GM19099 (cell line): ENCODE results near the gene ARL6IP5.

ENCODE experiments used
- POLR2A ChIP-seq: IDR thresholded peaks from 3 replicates; pipeline ENCODE4 v1.6.1; 2011; ENCODE audit warnings: low read depth; ENCODE audit not compliant: insufficient read length; ENCODE audit errors: extremely low read depth

The ARL6IP5 gene

GRCh38 chr3:69120879-69121464 lies 36.2 kb downstream of the ARL6IP5 start:
- no peak for TF ChIP-seq POLR2A

- no peak for TF ChIP-seq POLR2A
These were observed 36.8 kb downstream of the ARL6IP5 start for GRCh38 chr3:69121513-69121912.

DNA sequence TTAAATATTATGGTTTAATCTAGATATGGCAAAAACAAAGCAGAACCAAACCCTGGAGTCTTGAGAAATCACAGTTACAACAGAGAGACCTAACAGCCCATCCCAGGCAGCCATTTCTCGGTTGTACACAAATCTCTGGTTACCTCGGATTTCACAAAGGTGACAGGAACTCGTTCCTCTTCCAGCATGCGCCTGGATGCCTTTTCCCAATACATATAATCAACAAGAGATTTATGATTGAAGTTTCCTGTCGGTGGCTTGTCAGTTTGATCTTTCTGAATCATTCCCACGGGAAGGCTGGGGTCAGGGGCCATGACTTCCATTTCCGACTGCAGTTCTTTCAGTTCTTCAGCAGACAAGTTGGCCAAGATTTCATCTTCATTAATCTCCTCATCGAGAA lies 37.2 kb downstream of the ARL6IP5 start:
- TF ChIP-seq POLR2A, result no peak

- TF ChIP-seq POLR2A, result no peak
These were observed 37.7 kb downstream of the ARL6IP5 start, which contains the start of gene LMOD3 for GRCh38 chr3:69122403-69122802. TSS of gene LMOD3 (minus strand) at chr3:69122595. CDS start at chr3:69122386, 209 bp downstream.

GRCh38 chr3:69126216-69126615 lies 41.5 kb downstream of the ARL6IP5 start:
- no peak for TF ChIP-seq POLR2A

GRCh38 chr3:69126999-69127398 lies 42.3 kb downstream of the ARL6IP5 start:
- no peak for TF ChIP-seq POLR2A

DNA sequence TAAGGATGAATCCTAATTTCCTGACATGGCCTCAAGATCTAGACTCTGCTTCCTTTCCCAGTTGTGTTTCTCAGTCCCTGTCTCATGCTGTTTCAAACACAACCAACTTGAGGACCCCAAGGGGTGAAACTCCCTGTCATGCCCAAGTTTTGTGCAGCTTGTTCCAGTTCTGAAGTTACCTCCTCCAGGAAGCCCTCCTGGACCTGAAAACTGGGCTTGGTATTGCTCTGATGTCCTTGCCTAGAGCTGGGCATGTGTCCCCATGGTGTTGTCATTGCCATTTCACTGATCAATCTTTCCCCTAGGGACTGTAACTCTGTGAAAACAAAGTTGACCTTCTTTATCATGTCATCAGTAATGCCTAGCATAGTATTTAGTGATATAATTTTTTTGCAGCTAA lies 43.8 kb downstream of the ARL6IP5 start:
- no peak for TF ChIP-seq POLR2A

DNA sequence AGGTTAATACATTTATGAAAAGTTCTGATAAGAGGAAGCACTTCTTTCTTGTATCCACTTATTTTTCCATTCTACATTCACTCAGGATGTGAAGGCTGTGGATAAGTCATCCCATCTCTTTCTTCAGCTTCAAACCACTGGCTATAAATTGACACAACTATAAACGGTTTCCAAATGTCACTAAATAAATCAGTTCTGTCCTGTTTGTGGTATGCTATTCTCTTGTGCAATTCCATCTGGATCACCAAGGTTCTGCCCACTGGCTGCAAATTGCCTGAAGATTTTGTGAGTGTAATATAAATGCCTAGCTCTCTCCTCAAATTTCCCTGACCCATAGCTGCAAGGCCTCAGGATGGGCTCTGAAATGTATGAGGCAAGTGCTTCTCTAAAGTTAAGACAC lies 44.8 kb downstream of the ARL6IP5 start:
- TF ChIP-seq POLR2A, result no peak

DNA sequence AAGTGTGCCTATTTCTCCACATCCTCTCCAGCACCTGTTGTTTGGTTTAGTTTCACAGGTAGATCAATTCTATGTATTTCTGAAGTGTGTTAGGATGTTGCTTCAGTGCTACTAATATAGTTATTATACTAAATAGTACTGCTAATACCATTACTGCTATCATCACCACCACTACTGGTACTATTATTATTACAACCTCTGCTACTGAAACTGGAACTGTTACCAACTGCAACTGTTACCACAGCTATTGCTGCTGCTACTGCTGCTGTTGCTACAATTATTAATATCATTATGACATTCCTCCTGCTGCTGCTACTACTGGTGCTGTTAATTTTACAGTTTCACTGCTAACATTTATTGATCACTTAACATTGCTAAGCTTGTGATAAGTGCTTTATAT lies 46.0 kb downstream of the ARL6IP5 start:
- no peak for TF ChIP-seq POLR2A

DNA sequence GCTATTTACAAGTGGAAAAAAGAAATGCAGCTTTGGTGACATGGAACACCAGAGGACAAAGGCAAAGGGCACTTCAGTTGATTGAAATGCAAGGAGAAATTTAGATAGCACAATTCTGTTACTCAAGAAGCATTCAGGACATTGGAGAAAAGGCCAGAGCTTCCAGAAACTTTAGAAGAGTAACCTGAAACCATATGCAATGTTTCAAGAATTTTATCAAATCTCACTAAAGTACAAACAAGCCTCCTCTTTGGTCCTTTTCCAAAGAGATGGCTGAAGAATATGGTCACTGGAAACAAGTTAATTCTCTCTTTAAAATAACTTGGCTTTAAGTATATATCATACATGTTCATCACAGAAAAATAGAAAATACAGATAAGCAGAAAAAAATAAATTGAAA lies 52.3 kb downstream of the ARL6IP5 start:
- TF ChIP-seq POLR2A, result no peak

GRCh38 chr3:69137412-69137811 lies 52.7 kb downstream of the ARL6IP5 start:
- TF ChIP-seq POLR2A, result no peak

GRCh38 chr3:69141313-69141712 lies 56.6 kb downstream of the ARL6IP5 start:
- TF ChIP-seq POLR2A, result no peak

- TF ChIP-seq POLR2A, result no peak
These were observed 57.4 kb downstream of the ARL6IP5 start for GRCh38 chr3:69142090-69142489.

- no peak for TF ChIP-seq POLR2A
These were observed 58.2 kb downstream of the ARL6IP5 start for GRCh38 chr3:69142797-69143454.

DNA sequence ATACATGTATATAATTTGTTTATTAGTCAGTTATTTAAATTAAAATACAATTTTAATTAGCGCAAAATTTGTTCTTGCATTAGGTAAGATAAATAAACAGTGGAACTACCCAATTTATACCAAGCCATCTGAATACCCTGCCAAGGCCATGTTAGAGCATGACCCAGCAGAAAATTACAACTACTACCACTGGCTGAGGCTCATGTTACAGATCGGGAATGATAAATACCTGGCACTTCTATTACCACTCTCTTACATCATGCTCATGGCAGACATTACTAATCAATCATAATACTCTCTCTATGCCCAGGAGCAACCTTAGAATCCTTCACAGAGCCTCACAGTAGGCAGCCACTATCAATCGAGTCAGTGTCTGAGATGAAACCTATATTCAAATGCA lies 58.9 kb downstream of the ARL6IP5 start:
- TF ChIP-seq POLR2A, result no peak

DNA sequence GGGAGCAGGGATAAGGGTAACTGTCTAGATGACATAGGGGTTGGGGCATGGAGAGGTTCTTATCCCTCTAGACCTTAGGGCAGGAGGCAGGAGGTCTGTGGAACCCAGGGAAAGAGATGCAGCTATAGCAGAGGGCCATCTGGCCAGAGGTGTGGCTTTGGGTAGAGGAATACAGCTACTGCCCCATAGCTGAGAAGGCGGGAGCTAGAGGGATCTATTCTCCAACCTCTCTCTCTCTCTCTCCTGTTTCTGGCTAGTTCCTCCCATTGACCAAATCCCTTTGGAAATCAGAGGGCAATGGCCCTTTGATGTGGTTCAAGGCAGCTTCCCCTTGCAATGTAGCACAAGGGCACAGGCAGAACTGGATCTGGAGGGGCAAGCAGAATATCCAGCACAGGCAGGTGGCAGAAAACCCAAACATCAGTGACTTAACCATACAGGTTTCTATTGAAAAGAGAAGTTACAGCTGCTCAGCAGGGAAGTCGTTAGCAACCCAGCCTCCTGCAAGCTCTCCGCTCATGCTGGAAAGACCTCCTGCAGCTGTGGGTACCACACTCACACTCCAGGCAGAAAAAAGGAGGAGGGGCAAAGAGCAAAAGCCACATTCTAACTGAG lies 60.0 kb downstream of the ARL6IP5 start:
- no peak for TF ChIP-seq POLR2A

DNA sequence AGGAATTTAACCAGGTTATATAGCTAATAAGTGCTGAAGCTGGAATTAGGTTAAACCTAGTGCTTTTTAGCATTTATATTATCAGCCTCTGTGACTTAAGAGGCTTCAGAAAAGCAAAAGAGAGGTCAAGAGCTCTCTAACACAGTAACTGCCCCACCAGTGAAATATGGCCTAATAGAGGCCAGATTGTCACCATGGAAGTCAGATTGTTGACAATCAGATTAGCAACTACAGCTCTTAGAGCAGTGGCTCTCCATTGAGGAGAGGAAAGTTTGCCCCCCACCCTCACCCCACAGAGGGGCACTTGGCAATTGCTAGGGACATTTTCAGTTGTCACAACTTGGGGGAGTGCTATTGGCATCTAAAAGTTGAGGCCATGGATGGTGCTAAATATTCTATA lies 61.0 kb downstream of the ARL6IP5 start:
- no peak for TF ChIP-seq POLR2A

DNA sequence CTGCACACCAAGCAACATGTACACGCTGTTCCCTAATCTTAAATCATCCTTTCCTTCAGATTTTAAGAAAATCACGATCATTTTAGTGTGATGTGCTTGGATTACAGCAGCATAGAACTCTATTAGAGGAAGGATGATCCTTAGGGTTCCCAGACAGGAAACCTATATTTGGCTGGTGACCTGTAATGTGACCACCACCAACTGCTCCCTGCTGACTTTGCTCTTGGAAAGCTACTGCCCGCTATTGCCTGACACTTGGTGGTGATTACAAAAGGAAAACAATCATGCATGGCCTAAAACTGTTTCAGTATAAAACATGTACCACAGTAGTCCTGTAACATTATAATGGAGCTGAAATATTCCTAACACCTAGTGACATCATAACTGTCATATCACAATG lies 64.8 kb downstream of the ARL6IP5 start:
- TF ChIP-seq POLR2A, result no peak
